WI38 (cell line): ENCODE data around the gene HTR4.

Experiments used
- H3K4me3 ChIP-seq: 2 replicates; pipeline ENCODE4 v1.5.1; 2011; ENCODE audit warnings: low read depth, mild to moderate bottlenecking, control low read depth, low read length
- TF ChIP-seq, protein P1 (sequence below): IDR thresholded peaks from 2 replicates; pipeline ENCODE4 v1.5.1; 2012; ENCODE audit warnings: low read depth, mild to moderate bottlenecking, control low read depth, low read length

The HTR4 gene

DNA sequence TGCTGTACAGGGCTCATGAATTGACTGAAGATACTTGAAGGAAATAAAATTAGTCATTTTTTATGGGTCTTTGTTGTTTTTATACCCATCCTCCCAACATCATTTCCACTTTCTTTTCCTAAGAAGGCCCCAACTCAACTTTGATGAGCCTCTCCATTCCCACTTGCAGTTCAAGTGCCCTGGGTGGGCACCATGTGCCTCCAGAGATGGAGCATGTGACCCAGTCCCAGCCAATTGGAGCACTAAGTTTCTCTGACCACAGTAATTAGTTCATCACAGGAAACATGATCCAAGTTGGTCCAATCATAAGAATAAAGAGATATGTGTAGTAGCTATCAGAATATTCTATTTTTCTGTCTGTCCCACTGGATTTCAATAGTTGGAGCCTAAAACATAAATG, 46.9 kb downstream of the HTR4 start:
- no peak overlapping the region for H3K4me3 ChIP-seq
- TF ChIP-seq, protein P1, sequence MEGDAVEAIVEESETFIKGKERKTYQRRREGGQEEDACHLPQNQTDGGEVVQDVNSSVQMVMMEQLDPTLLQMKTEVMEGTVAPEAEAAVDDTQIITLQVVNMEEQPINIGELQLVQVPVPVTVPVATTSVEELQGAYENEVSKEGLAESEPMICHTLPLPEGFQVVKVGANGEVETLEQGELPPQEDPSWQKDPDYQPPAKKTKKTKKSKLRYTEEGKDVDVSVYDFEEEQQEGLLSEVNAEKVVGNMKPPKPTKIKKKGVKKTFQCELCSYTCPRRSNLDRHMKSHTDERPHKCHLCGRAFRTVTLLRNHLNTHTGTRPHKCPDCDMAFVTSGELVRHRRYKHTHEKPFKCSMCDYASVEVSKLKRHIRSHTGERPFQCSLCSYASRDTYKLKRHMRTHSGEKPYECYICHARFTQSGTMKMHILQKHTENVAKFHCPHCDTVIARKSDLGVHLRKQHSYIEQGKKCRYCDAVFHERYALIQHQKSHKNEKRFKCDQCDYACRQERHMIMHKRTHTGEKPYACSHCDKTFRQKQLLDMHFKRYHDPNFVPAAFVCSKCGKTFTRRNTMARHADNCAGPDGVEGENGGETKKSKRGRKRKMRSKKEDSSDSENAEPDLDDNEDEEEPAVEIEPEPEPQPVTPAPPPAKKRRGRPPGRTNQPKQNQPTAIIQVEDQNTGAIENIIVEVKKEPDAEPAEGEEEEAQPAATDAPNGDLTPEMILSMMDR: no peak

DNA sequence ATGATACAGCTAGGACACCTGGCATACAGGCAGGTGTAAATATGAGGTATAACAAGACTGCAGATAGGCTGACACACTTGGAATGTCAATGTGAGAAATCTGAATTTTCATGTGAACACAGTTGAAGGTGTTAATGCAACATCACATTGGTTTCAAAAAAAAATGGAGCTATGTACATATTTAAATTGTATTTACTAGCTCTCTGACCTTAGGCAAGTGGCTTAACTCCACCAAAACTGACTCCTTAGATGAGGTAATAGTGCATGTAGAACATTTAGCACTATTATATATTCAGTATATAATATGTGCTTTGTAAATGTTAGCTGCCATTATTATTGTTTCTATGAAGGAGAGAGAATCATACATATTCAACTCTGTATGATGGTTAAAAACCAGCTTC, 48.0 kb downstream of the HTR4 start:
- H3K4me3 ChIP-seq: no peak overlapping the region
- TF ChIP-seq, protein P1: no peak

DNA sequence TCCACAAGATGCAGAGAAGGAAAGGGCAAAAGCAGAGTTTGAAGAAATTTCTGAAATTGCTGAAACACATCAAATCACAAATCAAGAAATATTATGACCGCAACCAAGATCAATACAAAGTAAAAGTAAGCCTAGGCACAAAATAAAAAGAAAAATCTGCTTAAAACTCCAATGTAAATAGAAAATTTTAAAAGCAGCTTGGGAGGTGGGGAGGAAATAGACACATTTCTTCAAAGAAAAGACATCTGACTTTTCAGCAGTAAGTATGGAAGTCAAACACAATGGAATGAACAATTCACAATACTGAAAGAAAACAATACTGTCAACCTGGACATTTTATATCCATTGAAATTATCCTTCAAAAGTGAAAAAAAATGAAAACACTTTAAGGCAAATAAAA, 55.1 kb downstream of the HTR4 start:
- TF ChIP-seq, protein P1: no peak
- no peak overlapping the region for H3K4me3 ChIP-seq

DNA sequence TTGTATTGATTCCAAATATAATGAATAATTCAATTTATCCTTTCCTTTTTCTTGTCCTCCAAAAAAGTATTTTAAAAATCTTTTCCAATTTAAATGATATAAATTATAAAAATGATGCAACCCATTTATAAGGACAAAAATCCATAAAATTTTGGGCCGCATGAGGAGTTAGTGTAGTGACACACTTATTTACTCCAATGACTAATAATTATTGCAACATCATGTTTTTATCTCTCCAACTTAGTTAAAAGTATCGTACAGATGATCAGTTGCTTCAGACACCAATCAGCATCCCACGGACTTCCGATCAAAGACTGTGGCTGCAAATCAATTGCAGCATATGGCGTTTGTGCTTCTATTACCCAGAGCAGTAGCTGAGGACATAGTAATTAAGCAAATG, 58.6 kb downstream of the HTR4 start:
- TF ChIP-seq, protein P1: no peak
- H3K4me3 ChIP-seq: no peak overlapping the region

DNA sequence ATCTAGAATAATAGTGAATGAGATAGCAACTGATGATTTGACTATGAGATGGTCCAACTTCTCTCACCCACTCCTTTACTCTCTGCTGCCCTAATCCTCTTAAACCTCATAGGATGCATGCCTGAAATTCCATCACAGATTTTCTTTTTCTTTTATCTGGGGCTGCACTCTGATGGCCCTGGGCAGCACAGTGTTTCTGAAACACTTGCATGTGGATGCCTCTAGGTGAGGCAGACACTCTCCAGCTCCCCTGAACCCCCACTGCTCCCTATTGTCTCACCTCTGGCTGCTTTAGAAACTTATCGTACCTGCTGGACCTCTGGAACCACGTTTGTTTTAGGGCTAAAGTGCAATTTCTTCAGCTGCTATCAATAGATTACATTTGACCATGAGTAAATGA, 67.5 kb downstream of the HTR4 start:
- no peak overlapping the region for H3K4me3 ChIP-seq
- TF ChIP-seq, protein P1: no peak

DNA sequence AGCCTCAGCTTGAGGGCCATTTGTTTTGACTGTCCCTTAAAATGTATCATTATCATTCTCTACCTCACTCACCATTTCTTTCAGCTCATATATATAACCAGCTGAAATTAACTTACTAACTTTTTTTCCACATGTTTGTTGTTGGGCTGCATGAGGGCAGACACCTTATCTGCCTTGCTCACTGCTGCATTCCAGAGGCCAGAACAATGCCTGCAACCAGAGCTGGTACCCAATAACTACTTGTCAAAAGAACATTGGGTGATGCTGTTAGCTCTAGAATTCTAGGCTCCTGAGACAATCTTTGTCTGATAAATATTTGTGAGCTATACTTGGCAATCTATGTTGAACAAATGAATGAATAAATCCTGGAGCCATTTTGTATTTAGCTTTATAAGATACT, 68.3 kb downstream of the HTR4 start:
- no peak overlapping the region for H3K4me3 ChIP-seq
- TF ChIP-seq, protein P1: no peak

DNA sequence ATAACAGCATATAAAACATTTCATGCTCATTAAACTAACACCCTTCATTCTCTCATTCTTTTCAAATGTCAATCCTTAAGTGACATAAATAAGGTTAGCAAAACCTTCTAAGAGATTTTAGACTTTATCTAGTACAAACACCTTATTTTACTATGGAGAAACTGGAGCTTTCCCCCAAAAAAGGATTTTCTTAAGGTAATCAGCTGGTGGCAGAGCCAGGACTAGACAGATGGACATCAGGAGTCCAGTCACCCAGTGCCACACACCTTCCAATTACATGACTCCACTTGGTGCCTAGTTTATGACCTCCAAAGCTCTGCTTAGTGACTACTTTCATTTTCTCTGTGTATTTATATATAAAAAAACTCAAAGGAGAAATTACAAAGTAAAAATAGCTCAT, 70.2 kb downstream of the HTR4 start:
- no peak overlapping the region for H3K4me3 ChIP-seq
- TF ChIP-seq, protein P1: no peak
